ENCODE measurements around the gene MSI2. TPM values are rescaled to one million over a fixed set of nuclear protein-coding genes. Genes with fewer than 3 reads are reported as not detected.

Gene MSI2
- total RNA-seq, 1 donor from 2014 or later = 28.0 TPM

DNA sequence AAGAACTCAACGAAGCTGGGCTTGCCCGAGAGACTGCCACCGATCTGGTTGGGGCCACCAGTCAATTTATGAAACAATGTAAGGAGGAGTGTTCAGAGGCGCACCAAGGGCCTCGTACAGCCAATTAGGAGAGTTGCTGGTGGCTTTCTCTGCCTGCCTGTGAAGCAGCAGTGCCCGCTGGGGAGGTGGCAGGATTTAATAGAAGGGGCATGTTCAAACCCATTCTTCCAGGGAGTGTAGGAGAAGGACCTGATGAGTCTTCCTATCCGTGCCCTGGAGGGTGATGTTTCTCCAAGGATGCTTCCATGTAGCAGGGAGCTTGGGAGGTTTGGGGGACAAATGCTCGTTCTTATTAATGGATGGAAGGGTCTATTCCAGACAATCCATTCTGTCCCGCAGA lies 310.4 kb downstream of the MSI2 start:
- DNase-seq (ENCODE audit: low spot score) = no peak

DNA sequence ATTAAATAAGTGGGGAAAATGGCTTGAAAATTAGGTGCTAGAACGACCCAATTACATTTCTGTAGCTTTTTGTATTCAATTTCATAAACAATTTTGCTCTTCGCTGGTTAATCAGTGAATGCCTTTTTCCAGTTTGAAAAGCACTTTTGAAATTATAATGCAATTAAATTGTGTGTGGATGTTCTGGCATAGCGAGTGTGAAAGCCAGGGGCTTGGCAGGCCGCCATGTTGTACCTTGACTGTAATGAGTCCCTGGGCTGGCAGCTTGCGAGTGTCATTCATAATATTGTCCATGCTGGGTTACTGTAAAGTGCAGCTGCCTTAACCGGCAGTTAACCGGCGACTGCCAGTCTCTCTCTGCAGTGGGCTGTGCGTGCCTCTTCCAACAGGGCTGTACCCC lies 310.9 kb downstream of the MSI2 start:
- no peak for DNase-seq (ENCODE audit: low spot score)

DNA sequence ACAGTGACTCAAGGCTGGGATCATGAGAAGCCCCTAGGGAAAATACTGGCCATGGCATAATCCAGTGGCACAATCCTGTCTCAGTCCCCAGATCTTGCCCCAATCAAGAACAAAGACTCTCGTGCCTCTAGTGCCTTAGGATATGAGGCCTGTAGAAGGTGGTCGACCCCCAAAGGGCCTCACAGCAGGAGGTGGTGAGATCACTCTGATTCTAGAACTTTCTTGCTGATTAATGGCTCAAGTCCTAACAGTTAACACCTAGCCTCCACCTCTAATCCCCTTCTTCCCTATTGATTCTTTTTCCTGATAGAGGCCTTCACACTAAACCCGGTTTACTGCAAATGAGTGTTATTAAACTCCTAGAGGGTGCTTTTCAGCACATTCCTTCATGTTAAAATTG lies 312.0 kb downstream of the MSI2 start:
- no peak for DNase-seq (ENCODE audit: low spot score)

DNA sequence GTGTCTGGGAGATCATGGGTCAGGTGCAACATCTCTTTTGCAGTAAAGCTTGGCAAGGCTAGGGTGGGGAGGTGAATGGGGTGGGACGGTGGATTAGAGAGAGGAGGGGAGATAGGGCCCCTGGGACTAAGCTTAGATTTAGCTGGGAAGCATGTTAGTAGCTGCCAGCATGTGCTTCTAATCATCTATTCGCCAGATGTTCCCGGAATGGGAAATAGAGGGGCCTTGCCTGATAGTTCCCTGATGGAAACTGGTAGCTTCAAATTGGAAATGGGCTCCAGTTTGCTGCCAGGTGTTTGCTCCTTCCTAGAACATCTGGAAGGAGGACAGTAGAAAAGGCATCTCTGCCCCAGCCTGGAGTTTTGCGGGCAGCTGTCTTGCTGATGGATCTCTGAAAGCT lies 312.7 kb downstream of the MSI2 start:
- no peak for DNase-seq (ENCODE audit: low spot score)

DNA sequence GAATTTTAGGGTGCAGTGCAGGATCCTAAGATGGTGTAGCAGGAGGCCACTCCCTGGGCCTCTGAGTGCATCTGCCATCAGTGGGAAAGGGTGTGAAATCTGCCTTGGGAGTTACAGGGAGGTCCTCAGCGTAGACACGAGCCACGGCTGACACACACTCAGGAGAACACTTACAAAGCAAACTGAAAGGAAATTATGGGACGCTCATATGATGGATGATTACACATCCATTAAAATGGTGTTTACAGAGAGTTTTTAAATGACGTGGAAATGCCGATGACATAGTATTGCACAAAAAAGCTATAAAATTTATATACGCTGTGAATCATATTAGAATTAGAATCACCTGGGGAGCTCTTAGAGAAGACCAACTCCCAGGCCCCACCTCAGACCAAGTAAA lies 313.5 kb downstream of the MSI2 start:
- no peak for DNase-seq (ENCODE audit: low spot score)

DNA sequence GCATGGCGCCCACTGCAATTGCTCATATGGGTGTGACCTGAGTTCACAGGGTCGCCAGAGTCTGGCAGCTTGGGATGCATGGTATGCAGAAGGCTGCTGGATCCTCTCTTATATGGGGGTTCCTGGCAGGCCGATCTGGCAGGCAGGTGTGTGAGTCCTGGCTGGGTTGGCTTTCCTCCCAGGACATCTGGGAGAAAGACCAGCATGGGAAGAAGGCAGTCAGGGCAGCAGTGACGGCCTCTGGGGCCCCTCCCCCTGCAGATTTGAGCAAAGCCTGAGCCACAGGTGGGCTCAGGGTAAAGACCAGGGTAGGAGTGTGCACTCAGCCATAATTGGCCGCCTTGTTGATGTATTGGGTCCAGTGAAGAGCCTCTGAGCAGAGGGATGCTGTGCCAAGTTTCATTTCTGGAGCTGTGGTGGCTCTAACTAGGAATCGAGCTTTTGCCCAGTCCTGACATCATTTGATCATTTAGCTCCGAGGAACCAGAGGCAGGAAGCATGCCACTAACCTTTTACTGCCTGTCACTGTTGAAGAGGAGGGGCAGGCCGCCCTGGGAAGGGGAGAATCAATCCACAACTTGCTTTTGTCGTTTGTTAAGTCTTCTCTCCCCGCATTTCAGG lies 314.5 kb downstream of the MSI2 start:
- no peak for DNase-seq (ENCODE audit: low spot score)

DNA sequence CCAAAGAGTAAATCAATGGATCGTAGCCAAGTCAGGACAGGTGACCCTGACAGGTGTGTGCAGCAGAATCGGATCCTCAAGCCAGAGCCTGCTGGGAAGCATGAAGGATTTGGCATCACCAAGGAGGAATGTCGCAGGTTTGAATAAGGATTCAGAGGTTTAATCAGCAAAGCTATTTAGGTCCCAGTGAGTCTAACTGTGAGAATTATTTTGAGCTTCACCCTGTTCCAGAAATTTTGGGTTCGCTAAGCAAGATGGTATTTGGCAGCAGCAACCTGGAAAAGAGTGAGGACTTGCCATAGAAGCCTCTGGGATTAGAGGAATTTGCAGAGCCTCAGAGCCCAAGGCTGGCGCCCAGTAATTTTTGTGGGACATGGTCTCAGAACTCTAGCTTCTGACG lies 315.7 kb downstream of the MSI2 start:
- DNase-seq (ENCODE audit: low spot score) = no peak

DNA sequence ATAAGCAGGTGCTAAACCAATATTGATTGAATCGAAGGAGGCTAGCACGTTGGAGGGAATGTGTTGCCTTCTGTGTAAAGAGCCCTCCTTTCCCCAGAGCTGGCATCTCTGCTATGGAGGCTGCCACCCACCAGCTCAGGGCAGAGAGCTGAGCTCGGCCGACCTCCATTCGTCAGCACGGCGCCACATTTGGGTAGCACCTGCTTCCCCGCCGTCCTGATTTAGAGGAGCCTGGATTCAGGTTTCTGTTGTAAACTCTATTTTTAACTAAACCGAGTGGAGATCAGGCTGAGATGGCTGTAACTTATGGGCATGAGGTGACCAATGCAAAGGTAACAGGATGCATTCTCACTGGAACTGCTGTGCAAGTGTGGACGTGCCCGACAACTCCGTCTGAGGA lies 316.3 kb downstream of the MSI2 start:
- no peak for DNase-seq (ENCODE audit: low spot score)

DNA sequence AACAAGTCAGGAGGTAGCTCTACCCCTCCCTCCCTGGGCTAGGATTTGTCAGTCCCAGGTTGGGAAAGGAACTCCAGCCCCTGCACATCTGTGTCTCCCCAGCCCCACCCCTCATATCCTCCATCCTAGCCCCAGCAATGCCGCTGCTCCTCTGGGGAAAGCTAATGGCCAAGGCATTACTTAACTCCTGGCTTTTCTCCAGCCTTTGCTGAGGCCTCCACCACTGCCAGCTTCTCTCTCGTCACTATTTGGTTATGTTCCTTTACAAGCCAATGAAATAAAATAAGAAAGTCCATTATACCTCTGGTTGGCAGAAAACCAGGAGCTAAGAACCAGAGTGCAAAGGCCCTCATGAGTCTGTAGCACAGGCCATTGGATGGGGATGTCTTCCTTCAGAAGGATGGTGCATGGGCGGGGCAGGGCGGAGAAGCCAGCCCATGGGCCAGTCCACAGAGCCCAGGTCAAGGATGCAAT lies 317.8 kb downstream of the MSI2 start:
- DNase-seq (ENCODE audit: low spot score) = no peak

DNA sequence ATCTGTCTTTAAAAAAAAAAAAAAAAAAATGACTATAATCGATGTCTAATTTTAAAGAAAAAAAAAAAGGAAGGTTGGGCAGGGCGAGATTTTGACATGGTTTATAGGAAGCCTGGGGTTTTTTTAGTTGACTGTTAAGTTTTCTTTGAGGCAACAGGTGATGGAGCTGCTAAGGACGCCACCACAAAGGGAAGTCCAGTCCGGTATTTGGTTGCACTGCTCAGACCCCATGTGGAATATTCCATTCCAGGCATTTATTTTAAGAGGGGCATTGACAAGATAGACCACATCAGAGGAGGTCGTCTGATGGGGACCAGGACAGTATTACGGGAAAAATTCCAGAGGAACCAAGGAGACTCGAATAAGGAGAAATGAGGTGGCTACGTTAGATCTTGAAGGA lies 320.4 kb downstream of the MSI2 start:
- no peak for DNase-seq (ENCODE audit: low spot score)

DNA sequence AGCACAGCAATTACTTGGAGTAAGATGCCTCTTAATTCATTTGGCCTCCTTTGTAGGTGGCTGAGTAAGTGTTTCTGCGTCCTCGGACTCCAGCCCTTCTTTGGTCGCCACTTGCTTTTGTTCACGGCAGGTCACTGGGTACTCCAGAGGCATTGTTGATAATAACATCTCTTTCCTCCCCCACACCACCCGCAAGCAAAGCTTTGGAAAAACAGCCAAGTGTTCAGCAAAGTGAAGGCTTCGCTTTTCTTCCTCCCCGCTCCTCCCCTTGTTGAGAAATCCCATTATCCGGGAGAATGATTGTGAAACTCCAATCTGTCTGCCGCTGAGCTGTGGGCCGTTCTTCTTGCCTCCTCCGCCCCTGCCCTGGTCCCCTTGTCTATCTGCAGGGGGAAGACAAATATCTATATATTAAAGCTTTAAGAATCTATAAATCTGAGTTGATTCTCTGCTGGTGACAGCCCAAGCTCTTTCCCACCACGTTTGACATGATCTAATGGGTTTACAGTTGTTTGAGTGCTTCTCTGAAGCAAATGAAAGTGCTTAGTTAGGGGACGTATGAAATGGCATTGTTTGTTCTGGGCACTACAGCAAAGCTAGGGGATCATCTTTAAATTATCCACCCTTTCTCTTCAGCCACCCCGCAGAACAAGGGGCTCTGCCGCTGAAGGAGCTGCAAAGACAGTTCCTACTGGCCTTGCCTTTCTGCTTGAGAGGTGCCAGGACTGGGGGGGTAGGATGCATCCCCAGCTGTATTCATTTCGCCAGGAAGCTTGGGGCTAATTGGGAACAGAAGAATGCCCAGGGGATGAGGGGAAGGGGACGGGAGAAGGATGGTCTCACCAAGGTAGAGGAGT lies 321.7 kb downstream of the MSI2 start:
- DNase-seq (ENCODE audit: low spot score) = no peak

DNA sequence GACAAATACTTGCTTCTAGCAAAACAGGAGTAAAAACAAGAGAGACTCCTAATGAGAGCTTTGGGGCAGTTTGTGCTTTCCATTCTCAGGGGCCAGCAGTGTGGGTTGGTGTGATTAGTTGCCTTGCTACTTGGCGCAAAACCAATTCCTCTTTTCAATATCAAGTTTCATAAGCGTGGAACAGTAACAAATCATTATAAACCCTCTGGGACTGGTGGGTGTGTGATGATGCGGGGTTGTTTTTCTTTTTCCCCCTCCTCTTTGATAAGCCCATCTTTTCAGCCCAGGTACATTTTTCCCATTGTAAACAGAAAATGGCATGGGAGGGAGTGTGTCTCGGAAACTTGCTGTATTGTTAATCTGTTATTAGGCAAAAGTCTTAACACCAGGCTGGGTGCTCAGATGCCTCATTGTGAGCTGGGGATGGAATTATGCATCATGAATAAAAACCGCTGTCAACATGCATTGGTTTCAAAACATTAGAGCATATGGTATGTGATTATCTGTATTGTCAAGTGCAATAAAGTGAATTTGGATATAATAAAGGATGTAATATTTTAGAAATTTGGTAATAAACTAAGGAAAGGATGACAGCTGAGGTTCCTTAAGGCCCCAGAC lies 322.4 kb downstream of the MSI2 start:
- no peak for DNase-seq (ENCODE audit: low spot score)

DNA sequence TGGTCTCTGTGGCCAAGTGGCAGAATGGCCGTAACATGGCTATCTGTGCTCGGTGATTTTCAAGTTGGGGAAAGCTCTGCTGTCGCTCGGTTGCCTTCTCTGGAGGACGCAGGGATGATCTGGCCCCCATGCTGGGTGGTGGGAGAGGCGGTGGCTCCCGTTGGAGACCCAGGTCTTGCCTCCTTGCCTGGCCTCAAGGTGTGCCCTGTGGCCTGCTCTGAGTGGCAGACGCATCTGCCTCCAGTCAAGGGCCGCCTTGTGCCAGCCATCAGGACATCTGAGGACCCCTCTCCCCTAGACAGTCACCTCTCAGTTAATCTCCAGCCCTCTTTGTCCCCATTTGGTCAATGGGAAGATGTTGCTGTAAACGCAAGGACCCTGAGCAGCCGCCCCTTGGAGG lies 322.9 kb downstream of the MSI2 start:
- DNase-seq (ENCODE audit: low spot score) = no peak

DNA sequence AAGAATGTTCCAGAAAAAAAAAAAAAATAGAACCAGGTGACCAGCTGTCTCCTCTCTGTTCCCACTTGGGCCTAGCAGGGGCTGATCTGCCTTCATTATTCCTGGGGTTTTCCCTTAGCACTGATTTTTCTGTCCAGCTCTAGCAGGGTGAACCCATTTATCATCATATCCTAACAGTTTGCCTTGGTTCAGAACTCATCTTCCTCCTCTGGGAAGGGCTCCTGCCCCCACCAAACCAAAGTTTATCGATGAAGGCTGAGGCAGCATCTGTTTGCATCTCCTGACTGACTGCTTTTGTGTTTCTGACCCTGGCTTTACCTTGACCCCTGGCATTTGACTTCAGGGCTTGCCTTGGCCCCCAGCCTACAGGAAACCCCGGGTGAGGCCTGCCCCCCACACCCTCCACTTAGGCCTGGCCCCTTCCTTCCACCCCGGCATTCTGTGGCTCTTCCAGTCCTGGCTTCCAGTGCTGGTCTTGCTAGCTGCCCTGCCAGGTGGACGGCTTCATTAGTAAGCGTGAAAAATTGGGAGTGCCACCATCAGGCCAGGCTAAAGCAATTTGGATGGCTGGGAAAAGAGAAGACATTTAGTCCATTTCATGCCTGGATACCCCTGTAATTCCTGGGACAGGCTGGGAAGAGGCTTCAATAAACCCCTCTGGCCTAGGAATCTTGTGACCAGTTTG lies 323.9 kb downstream of the MSI2 start:
- DNase-seq (ENCODE audit: low spot score) = no peak

DNA sequence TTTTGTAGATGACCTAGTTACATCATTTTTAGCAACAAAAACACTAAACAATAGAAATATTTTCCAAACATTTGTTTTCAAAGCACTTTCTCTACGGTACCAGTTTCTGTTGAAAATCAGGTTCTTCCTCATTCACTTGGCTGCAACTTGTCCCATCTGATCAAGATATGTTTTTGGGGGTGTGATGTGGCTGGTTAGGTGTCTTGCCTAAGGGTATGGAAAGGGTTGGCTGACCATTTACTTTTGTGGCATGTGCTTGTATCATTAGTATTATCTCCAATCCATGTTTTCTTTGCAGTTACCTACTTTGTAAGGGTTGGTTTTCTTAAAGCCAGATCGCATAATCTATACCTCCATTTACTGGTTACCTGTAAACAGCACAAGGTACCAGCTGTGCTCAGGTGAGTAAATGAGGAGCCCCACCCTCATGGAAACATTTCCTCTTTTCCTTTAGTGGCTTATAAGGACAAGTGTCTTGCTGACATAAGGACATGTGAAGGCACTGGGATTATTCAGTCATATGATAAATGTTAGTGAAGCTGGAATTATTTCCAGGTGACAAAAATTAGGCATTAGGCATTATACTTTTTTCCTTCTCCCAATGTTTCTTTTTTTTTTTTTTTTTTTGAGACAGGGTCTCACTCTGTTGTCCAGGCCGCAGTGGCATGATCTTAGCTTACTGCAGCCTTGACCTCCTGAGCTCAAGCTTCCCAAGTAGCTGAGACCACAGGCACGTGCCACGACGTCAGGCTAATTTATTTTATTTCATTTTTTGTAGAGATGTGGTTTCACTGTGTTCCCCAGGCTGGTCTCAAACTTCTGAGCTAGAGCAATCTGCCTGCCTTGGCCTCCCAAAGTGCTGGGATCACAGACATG lies 326.8 kb downstream of the MSI2 start:
- DNase-seq (ENCODE audit: low spot score) = no peak

DNA sequence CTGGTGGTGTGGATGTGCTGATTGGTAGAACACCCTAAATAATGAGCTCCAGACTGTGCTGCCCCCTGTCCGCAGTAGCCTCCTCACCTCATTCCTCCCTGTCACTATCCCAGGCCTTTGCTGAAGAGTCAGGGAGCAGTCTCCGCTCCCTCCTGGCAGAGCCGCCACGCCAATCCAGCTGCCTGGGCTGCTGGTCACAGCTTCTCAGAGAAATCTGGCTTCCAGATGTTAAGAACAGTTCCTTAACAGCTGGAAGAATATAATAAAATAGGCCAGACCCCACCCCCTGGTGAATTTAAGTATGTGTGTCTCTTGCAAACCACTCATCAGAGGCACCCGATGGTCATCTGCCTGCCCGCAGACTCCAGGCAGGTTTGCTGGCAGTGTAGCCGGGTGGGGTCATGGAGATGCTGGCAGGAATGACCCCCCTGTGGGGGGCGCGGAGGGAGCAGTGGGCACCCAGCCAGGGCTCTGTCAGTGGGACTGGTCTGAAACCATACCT lies 327.8 kb downstream of the MSI2 start:
- no peak for DNase-seq (ENCODE audit: low spot score)

DNA sequence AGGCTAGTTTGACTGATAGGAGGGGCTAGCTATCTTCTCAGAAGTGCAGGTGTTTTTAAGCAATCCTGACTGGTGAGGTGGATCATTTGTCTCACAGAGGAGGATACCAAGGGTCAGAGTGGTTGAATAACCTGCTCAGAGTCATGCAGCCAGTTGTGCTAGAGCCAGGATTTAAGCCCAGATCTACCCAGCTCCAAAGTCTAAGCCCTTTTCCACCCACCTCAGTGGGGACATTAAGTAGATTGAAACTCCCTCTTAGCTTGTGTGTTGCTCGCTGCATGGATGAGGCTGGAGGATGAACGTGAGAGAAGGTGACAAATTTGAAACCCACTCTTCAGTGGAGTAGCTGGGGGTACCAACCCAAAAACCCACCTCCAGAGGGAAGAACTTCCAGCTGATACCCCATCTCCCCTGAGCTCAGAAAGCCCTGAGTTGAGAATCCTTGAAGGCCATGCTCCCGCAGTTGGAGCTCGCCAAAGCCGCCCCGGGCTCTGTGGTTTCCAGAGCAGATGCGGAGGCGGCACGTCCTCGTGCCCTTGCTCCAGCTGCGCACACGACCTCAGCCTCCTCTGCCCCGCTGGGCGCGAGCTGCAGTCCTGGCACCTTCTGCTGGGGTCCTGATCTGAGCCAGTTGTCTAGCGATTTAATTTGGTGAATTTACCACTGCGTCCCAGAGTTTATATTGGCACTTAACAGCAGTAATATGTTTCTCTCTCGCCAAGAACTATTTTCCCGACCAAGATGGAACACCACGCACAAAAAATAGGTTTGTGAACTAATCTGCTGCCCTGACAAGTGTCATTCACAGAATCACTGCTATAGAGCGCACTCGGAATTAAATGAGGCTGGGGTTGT lies 329.2 kb downstream of the MSI2 start:
- no peak for DNase-seq (ENCODE audit: low spot score)

DNA sequence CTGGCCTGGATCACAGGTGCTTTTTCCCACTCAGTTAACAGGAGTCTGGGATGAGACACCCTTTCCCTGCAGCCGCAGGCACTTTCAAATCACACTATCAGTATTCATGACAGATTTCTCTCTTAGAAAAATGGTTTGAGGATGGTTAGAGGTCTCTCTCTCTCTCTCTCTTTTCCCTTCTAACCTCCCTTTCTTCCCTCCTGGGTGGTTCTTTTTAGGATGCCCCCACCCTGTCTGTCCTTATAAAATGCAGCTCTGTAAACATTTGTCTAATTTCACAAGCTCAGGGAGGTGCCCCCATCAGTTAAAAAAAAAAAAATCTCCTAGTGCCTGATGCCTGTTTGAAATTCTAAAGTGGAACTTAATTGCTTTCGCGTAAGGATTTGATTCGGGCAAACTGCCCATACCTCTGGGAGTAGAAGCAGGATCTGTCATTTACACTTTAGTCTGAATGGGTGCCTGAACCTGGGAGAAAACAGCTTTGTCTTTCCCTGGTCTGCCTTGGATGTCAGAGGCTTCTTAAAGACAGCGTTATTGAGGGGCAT lies 329.9 kb downstream of the MSI2 start:
- no peak for DNase-seq (ENCODE audit: low spot score)

DNA sequence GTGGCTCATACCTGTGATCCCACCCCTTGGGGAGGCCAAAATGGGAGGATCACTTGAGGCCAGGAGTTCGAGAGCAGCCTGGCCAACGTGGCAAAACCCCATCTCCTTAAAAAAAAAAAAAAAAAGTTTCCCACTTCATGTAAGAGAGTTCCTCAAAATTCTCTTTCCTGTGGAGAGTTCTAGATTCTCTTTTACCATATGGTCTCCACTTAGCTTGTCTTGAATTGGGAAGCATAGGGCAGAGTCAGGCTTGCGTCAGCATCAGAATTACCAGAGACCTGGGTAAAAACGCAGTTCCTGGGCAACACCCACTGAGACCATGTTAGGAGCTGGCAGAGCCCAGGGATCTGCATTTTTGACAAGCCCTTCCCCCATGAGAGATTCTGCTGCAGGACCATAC lies 330.4 kb downstream of the MSI2 start:
- DNase-seq (ENCODE audit: low spot score) = no peak
